Measurements from ENCODE around the gene MTCL1. TPM values are rescaled to one million over a fixed set of nuclear protein-coding genes. Genes with fewer than 3 reads are reported as not detected.

The MTCL1 gene
- total and polyA plus RNA-seq, 10 of the 15 experiments (the other 5 are each of a cell fraction or from before 2014, with no cell fraction given) = 0.03 to 0.36 (median 0.13) TPM; not detected in 4

DNA sequence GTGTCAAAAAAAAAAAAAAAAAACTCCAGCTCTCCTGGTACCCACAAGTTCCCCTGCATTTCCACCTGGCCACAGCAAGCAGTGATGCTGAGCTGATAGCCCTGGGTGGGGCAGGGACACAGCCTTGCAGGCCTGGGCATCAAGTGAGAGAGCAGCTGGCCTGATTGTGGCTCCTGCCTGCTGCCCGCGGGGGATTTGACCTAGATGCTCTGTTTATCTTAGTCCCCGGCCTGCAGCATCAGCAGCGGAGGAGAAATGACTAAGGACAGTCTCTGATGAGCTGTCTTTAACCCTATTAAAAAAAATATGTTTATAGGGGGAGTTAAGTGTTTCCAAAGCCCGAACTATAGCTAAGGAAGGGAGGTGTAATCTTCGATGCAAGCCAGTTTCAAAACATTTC lies 102.6 kb downstream of the MTCL1 start (continued):
- TF ChIP-seq NR2C2 (IDR thresholded peaks at IDR 0.05; ENCODE audit: borderline replicate concordance, control insufficient read depth, insufficient read length, low read depth) (no peak), TCF7 (IDR thresholded peaks at IDR 0.05; ENCODE audit: borderline replicate concordance) (no peak), CBX5 (IDR thresholded peaks at IDR 0.05; ENCODE audit: low read depth) (no peak), ZNF217 (IDR thresholded peaks at IDR 0.05) (no peak), ZNF274 (IDR thresholded peaks at IDR 0.05; ENCODE audit: insufficient read depth, insufficient read length) (no peak)

- Histone ChIP-seq H3K27ac (ENCODE audit: control insufficient read depth, insufficient read depth) (no peak overlapping the region), H3K9me3 (replicated peaks; ENCODE audit: control insufficient read depth, insufficient read depth, low read length) (no peaks in the 10 kb centered on the region), H3K36me3 (ENCODE audit: control insufficient read depth in 2 of 2, insufficient read depth in 2 of 2, low read length in 1 of 2) (no peaks in the 10 kb centered on the region), H2AFZ (ENCODE audit: control insufficient read depth, low read depth, low read length) (no peak overlapping the region), H3K9ac (ENCODE audit: control insufficient read depth, insufficient read depth, low read length) (no peak overlapping the region), H3K79me2 (ENCODE audit: control insufficient read depth, insufficient read depth, low read length) (no peaks in the 10 kb centered on the region), H3K27me3 (replicated peaks in 1 of 2; ENCODE audit: control insufficient read depth in 2 of 2, insufficient read depth in 2 of 2, low read length in 1 of 2) (no peaks in the 10 kb centered on the region; a peak in 2 of 4 replicates), H3K4me2 (ENCODE audit: control insufficient read depth, insufficient read depth) (no peak overlapping the region), H3K4me3 (no peak overlapping the region), H3K4me1 (ENCODE audit: control insufficient read depth, insufficient read depth, low read length) (no peaks in the 10 kb centered on the region), H4K20me1 (ENCODE audit: control insufficient read depth, insufficient read depth) (no peaks in the 10 kb centered on the region)
- no peak for FAIRE-seq
- DNase-seq (ENCODE audit: low read depth, low spot score) = no peak
- POLR2A ChIA-PET = no interaction called here
- TF ChIP-seq POLR2AphosphoS2 (IDR thresholded peaks at IDR 0.05; ENCODE audit: low read depth, low read length) (no peak), MTA2 (IDR thresholded peaks at IDR 0.05; ENCODE audit: low read depth) (no peak), TCF7 (IDR thresholded peaks at IDR 0.05; ENCODE audit: borderline replicate concordance) (no peak), TCF3 (IDR thresholded peaks at IDR 0.05; ENCODE audit: borderline replicate concordance, insufficient read depth, low read depth, low read length) (no peak), TCF12 (IDR thresholded peaks at IDR 0.05; ENCODE audit: low read depth, low read length) (no peak), ZNF622 (IDR thresholded peaks at IDR 0.05) (no peak)
- 60% methylated on average over 13 of the region's 13 CpGs for WGBS (ENCODE audit: insufficient coverage, insufficient replicate concordance, low lambda C conversion rate, missing lambda C conversion rate)
- SMC1A ChIA-PET (ENCODE audit: uncharacterized antibody, unreplicated experiment) = no interaction called here
- no peak for ATAC-seq
- in situ Hi-C loops (cut with MboI) (no loop called here), intact Hi-C loops (cut with micrococcal nuclease; ENCODE audit: unreplicated experiment) (no loop called here)
- BruUV-seq (replicated peaks) = no TSS peak
- CTCF ChIA-PET = no interaction called here
- RAD21 ChIA-PET (ENCODE audit: unreplicated experiment) = no interaction called here
Measured at GRCh38 chr18:8809514-8809913, 104.2 kb downstream of the MTCL1 start.

Measured in GM12878 (cell line).